Measurements from ENCODE around the gene DNASE1.

The DNASE1 gene

GRCh38 chr16:3656491-3657468, 2.3 kb downstream of the DNASE1 start:
- DNase-seq (ENCODE audit: insufficient read length) (no peak), FAIRE-seq (no peak)
- TF ChIP-seq POLR2AphosphoS5 (IDR thresholded peaks at IDR 0.05; ENCODE audit: low read depth, low read length) (no peak), TAF1 (IDR thresholded peaks at IDR 0.05; ENCODE audit: borderline replicate concordance, low read depth, low read length) (no peak), POLR2A (IDR thresholded peaks at IDR 0.05; ENCODE audit: low read depth, low read length) (no peak)

DNA sequence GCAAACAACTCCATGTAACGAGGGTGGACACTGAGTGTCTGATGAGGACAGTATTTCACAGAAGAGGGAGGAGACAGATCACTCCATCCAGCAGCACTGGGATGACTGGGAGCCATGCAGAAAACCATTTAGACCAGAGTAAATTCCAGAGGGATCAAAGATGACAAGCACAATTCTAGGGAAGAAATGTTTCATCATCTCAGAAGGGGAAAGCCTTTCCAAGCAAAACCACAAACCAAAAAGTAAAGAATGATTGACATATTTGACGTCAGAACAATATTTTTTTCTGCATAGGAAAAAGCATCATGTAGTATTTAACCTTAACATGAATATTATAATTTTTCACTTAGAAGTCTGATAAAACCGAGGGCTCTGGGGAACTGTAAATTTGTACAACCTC, 4.8 kb downstream of the DNASE1 start:
- no peak for FAIRE-seq

DNA sequence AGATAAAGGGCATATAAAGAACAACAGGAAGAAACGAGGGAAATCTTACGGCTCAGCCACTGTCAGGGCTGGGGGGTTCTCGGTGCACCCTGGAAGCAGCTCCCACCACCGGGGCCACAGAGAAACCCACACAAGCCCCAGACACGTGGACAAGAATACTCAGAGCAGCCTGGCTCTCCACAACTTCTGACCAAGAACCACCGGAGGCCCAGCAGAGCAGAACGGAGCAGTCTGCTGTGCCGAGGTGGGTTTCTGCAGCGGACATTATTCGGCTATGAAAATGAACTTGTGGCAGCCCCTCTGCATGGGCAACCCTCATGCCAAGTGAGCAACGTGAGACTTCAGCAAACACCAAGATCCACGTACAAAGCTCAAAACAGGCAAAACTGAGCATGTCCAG, 6.8 kb downstream of the DNASE1 start:
- TF ChIP-seq TAF1 (IDR thresholded peaks at IDR 0.05; ENCODE audit: borderline replicate concordance, low read depth, low read length) (no peak), POLR2AphosphoS5 (IDR thresholded peaks at IDR 0.05; ENCODE audit: low read depth, low read length) (no peak), POLR2A (IDR thresholded peaks at IDR 0.05; ENCODE audit: low read depth, low read length) (no peak)
- DNase-seq (ENCODE audit: insufficient read length) = no peak
- no peak for FAIRE-seq

More for the DNA sequence above, 4.8 kb downstream of the DNASE1 start:
- no peak for DNase-seq (ENCODE audit: insufficient read length)
- no peak for TF ChIP-seq POLR2A (IDR thresholded peaks at IDR 0.05; ENCODE audit: low read depth, low read length)
- TF ChIP-seq POLR2AphosphoS5 (IDR thresholded peaks at IDR 0.05; ENCODE audit: low read depth, low read length) = no peak
- TF ChIP-seq TAF1 (IDR thresholded peaks at IDR 0.05; ENCODE audit: borderline replicate concordance, low read depth, low read length) = no peak

DNA sequence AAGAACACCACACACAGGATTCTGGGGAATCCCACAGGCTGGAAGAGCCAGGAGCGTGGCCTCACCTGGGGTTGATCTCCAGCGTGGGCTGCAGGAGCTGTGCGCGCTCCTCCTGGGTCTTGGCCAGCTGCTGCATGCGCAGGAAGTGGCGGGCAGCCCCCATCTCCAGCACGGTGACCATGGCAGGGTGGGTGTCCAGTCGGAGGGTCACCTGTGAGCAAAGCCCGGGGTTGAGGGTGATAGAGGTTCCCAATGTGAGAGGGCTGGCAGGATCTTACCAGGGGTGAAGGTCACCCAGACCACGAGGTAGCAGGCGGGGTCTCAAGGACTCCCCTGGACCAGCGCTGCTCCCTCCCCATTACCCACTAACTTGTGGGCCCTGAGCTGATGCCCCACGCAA, 7.4 kb downstream of the DNASE1 start:
- TF ChIP-seq POLR2AphosphoS5 (IDR thresholded peaks at IDR 0.05; ENCODE audit: low read depth, low read length) (no peak), POLR2A (IDR thresholded peaks at IDR 0.05; ENCODE audit: low read depth, low read length) (no peak), TAF1 (IDR thresholded peaks at IDR 0.05; ENCODE audit: borderline replicate concordance, low read depth, low read length) (no peak)
- FAIRE-seq = no peak
- DNase-seq (ENCODE audit: insufficient read length) = no peak

DNA sequence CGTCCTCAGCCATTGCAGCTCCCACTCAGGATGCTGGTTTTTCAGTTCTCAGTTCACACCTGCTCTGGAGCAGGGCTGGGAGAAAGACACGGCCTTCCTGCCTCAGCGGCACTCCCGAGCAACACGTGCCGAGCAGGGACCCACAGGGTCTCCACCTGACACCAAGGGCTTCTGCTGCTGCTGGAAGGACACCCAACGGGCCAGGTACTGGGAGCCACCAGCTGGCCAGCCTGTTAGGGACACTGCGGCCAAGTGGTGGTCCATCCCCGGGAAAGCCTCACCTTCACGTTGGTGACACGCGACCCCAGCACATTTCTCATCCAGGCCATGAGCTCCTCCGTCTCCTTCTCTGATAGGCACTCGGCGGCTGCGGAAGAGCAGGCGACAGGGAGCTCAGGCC, 8.1 kb downstream of the DNASE1 start:
- TF ChIP-seq POLR2A (IDR thresholded peaks at IDR 0.05; ENCODE audit: low read depth, low read length) = no peak
- TF ChIP-seq TAF1 (IDR thresholded peaks at IDR 0.05; ENCODE audit: borderline replicate concordance, low read depth, low read length) = no peak
- no peak for TF ChIP-seq POLR2AphosphoS5 (IDR thresholded peaks at IDR 0.05; ENCODE audit: low read depth, low read length)
- FAIRE-seq (no peak), DNase-seq (ENCODE audit: insufficient read length) (no peak)

DNA sequence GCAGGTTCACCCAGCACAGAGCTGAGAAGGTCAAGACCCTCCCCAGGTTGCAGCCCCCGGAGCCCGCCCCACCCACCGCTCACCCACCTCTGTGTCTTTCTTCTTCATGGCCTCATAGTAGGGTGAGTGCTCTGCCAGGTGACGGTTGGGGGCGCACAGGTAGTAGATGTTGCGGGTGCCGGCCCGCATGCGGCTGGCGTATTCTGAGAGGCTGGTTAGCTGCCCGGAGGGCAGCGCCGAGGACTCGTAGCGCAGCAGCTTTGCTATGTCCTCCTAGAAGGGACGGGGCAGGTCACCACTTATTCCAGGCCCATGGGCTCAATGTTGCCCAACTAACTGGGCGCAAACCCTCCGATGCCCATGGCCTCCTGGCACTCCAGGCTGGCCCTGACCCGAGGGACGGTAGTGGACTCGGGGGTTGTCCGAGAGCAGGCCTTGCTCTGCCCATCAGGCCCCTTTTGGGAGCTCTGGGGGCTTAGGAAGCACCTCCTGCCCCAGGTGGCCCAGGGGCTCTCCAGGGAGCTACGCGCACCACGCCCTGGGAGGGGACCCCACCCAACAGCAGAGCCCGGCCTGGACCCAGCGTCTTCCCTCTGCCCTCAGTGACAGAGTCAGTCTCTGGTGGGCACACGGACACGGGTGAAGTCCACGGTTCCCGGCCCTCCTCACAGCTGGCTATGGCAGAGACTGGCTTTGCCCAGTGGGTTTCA, 9.9 kb downstream of the DNASE1 start:
- TF ChIP-seq POLR2AphosphoS5 (IDR thresholded peaks at IDR 0.05; ENCODE audit: low read depth, low read length) (no peak), POLR2A (IDR thresholded peaks at IDR 0.05; ENCODE audit: low read depth, low read length) (no peak), TAF1 (IDR thresholded peaks at IDR 0.05; ENCODE audit: borderline replicate concordance, low read depth, low read length) (no peak)
- no peak for FAIRE-seq
- no peak for DNase-seq (ENCODE audit: insufficient read length)

DNA sequence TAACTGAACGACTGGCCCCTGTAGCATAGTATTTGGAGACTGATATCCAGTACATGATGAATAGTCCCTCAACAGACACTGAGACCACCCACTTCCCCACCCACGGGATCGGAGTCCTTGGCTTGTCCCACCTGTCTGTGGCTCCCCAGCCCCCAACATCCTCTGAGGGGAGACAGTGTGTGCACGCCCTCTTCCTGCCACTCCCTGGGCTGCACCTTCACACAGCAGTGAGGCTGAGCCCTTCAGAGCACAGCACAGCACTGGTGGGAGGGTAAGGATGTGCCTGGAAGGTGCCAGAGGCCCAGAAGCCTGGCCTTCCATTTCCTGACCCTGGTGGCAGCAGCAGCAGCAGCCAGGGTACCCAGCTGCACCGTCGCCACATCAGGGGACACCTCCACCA, 11.0 kb downstream of the DNASE1 start:
- no peak for DNase-seq (ENCODE audit: insufficient read length)
- no peak for TF ChIP-seq POLR2AphosphoS5 (IDR thresholded peaks at IDR 0.05; ENCODE audit: low read depth, low read length)
- TF ChIP-seq POLR2A (IDR thresholded peaks at IDR 0.05; ENCODE audit: low read depth, low read length) = no peak
- no peak for TF ChIP-seq TAF1 (IDR thresholded peaks at IDR 0.05; ENCODE audit: borderline replicate concordance, low read depth, low read length)
- no peak for FAIRE-seq

- FAIRE-seq (no peak), DNase-seq (ENCODE audit: insufficient read length) (no peak)
- no peak for TF ChIP-seq POLR2A (IDR thresholded peaks at IDR 0.05; ENCODE audit: low read depth, low read length)
Observed at GRCh38 chr16:3668626-3669025, 14.1 kb downstream of the DNASE1 start.

DNA sequence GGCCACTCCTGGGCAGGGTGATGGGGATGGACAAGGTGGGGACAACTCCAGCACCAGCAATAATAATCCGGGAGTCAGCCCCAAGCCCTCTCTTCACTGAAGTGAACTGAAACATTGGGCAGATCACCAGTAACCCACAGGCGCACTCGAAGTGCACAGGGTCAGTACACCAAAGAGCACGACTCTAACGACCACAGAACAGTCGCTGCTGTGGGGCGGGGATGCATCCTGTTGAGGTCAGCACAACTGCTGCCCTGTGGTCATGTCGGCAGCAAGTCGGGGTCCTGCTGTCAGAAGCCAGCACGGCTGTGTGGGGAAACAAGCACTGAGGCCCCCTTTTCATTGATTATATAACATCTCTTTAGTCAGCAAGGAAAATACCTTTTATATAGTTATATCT, 14.6 kb downstream of the DNASE1 start:
- DNase-seq (ENCODE audit: insufficient read length) (no peak), FAIRE-seq (no peak)
- TF ChIP-seq POLR2A (IDR thresholded peaks at IDR 0.05; ENCODE audit: low read depth, low read length) = no peak
- no peak for TF ChIP-seq POLR2AphosphoS5 (IDR thresholded peaks at IDR 0.05; ENCODE audit: low read depth, low read length)
- no peak for TF ChIP-seq TAF1 (IDR thresholded peaks at IDR 0.05; ENCODE audit: borderline replicate concordance, low read depth, low read length)

DNA sequence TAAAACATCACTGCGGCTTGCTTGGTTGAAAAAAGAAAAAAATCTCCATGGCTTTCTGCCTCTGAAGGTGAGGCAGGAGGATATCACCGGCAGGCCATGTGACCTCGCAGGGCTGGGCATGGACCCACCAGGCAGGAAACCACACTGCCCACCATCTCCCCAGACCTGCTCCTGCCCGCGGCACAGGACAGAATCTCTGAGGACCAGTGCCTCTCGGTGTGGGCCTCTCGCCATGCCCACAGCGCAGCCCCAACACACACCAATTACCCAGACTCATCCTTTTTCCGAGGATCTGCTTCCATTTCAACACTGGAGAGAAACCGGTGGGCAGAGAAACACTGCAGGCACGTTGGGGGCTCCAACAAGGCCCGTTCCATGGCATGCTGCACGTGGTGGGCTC, 16.2 kb downstream of the DNASE1 start:
- FAIRE-seq = no peak
- no peak for DNase-seq (ENCODE audit: insufficient read length)
- TF ChIP-seq POLR2AphosphoS5 (IDR thresholded peaks at IDR 0.05; ENCODE audit: low read depth, low read length) = no peak
- no peak for TF ChIP-seq POLR2A (IDR thresholded peaks at IDR 0.05; ENCODE audit: low read depth, low read length)
- no peak for TF ChIP-seq TAF1 (IDR thresholded peaks at IDR 0.05; ENCODE audit: borderline replicate concordance, low read depth, low read length)

- DNase-seq (ENCODE audit: insufficient read length) (no peak), FAIRE-seq (no peak)
- TF ChIP-seq TAF1 (IDR thresholded peaks at IDR 0.05; ENCODE audit: borderline replicate concordance, low read depth, low read length) (no peak), POLR2A (IDR thresholded peaks at IDR 0.05; ENCODE audit: low read depth, low read length) (no peak), POLR2AphosphoS5 (IDR thresholded peaks at IDR 0.05; ENCODE audit: low read depth, low read length) (no peak)
Observed at GRCh38 chr16:3671424-3671823, 16.9 kb downstream of the DNASE1 start.
